Stimulated activated CD8-positive, alpha-beta memory T cell treated with anti-CD3 and anti-CD28 coated beads, Interleukin-7, amount 100 ng/mL, for 1 hour (primary cell): ENCODE data around the gene FOXF1.

ENCODE experiments used
- DNase-seq, 2 donors: peaks; one replicate each; pipeline ENCODE4 v3.0.0-alpha.2; 2020; ENCODE audit warnings: low read depth in 2 of 2

FOXF1 gene

GRCh38 chr16:86533076-86533475 lies 22.7 kb downstream of the FOXF1 start:
- DNase-seq, result no peak

GRCh38 chr16:86533767-86534351 lies 23.5 kb downstream of the FOXF1 start:
- DNase-seq, result no peak

- DNase-seq, result no peak
These were observed 24.7 kb downstream of the FOXF1 start for GRCh38 chr16:86534779-86535615.

- no peak for DNase-seq
These were observed 26.3 kb downstream of the FOXF1 start for GRCh38 chr16:86536621-86537020.

- no peak for DNase-seq
These were observed 27.2 kb downstream of the FOXF1 start for GRCh38 chr16:86537486-86537885.

GRCh38 chr16:86538196-86538780 lies 28.0 kb downstream of the FOXF1 start:
- DNase-seq, result no peak

GRCh38 chr16:86540894-86541293 lies 30.6 kb downstream of the FOXF1 start:
- no peak for DNase-seq

GRCh38 chr16:86541560-86541959 lies 31.2 kb downstream of the FOXF1 start:
- no peak for DNase-seq

GRCh38 chr16:86542756-86543750 lies 32.7 kb downstream of the FOXF1 start:
- no peak for DNase-seq

GRCh38 chr16:86545481-86545880 lies 35.2 kb downstream of the FOXF1 start:
- DNase-seq, result no peak

- DNase-seq, result no peak
These were observed 35.8 kb downstream of the FOXF1 start for GRCh38 chr16:86545954-86546637.

- DNase-seq, result no peak
These were observed 36.3 kb downstream of the FOXF1 start for GRCh38 chr16:86546638-86547013.

- DNase-seq, result no peak
These were observed 37.0 kb downstream of the FOXF1 start for GRCh38 chr16:86547286-86547685.

GRCh38 chr16:86549076-86549892 lies 39.0 kb downstream of the FOXF1 start:
- DNase-seq, result no peak

- no peak for DNase-seq
These were observed 39.5 kb downstream of the FOXF1 start for GRCh38 chr16:86549893-86550190.

GRCh38 chr16:86550281-86550680 lies 40.0 kb downstream of the FOXF1 start:
- DNase-seq, result no peak

GRCh38 chr16:86553356-86553755 lies 43.0 kb downstream of the FOXF1 start:
- no peak for DNase-seq

GRCh38 chr16:86554599-86554916 lies 44.2 kb downstream of the FOXF1 start:
- DNase-seq, result no peak

GRCh38 chr16:86554917-86555703 lies 44.8 kb downstream of the FOXF1 start, which contains the start of gene MTHFSD:
MTHFSD (minus strand) TSS chr16:86555235; CDS start chr16:86555184, 51 bp downstream.
- peak; percentile 94 to 95 for DNase-seq

GRCh38 chr16:86555704-86556075 lies 45.4 kb downstream of the FOXF1 start:
- no peak for DNase-seq
